ENCODE data around the gene LRCH1. TPM values are rescaled to one million over a fixed set of nuclear protein-coding genes. Genes with fewer than 3 reads are reported as not detected.

The LRCH1 gene
- polyA plus RNA-seq, 1 experiment, result 8.3 TPM

DNA sequence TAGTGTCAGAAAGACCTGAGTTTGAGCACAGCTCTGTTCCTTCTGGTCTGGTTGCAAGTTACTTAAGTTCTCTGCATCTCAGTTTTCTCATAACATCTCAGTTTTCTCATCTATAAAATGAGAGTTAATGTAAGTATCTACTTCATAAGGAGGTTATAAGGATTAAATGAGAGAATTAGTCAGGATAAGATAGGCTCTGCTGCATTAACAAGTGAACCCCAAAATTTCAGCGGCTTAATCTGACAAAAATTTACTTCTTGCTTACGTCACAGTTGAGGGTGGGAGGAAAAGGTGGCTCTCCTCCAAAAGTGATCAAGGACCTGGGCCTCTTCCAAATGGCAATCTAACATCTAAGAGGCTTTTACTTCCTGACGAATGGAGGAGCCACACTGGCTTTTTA lies 31.5 kb upstream of the LRCH1 start:
- CTCF ChIA-PET, result interaction anchor here (1.9 kb wide), 1 partner anchor 8 kb away, joined by 4 read pairs; no protein-coding TSS in a partner anchor
- peaks cover 7% of the 10 kb centered on the region for H3K27me3 ChIP-seq (ENCODE audit: control insufficient read depth, insufficient read depth, low read length)
- DNase-seq (ENCODE audit: low read depth), result no peak
- no peak overlapping the region for H3K4me3 ChIP-seq (ENCODE audit: low read depth, low read length)
- TF ChIP-seq, protein P1, sequence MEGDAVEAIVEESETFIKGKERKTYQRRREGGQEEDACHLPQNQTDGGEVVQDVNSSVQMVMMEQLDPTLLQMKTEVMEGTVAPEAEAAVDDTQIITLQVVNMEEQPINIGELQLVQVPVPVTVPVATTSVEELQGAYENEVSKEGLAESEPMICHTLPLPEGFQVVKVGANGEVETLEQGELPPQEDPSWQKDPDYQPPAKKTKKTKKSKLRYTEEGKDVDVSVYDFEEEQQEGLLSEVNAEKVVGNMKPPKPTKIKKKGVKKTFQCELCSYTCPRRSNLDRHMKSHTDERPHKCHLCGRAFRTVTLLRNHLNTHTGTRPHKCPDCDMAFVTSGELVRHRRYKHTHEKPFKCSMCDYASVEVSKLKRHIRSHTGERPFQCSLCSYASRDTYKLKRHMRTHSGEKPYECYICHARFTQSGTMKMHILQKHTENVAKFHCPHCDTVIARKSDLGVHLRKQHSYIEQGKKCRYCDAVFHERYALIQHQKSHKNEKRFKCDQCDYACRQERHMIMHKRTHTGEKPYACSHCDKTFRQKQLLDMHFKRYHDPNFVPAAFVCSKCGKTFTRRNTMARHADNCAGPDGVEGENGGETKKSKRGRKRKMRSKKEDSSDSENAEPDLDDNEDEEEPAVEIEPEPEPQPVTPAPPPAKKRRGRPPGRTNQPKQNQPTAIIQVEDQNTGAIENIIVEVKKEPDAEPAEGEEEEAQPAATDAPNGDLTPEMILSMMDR (IDR thresholded peaks at IDR 0.05; ENCODE audit: insufficient read depth, low read depth, low read length), result no peak
- H3K36me3 ChIP-seq (ENCODE audit: control insufficient read depth, insufficient read depth, low read length), result no peaks in the 10 kb centered on the region
- POLR2A ChIA-PET, result interaction anchor here (0.5 kb wide), 1 partner anchor 62 kb away, joined by 3 read pairs; no protein-coding TSS in a partner anchor

GRCh38 chr13:46521921-46522747 lies 30.8 kb upstream of the LRCH1 start:
- POLR2A ChIA-PET, result no interaction called here
- Histone ChIP-seq H3K27me3 (ENCODE audit: control insufficient read depth, insufficient read depth, low read length) (peaks cover 7% of the 10 kb centered on the region), H3K4me3 (ENCODE audit: low read depth, low read length) (no peak overlapping the region), H3K36me3 (ENCODE audit: control insufficient read depth, insufficient read depth, low read length) (no peaks in the 10 kb centered on the region)
- DNase-seq (ENCODE audit: low read depth), result no peak
- TF ChIP-seq, protein P1 (IDR thresholded peaks at IDR 0.05; ENCODE audit: insufficient read depth, low read depth, low read length), result no peak
- CTCF ChIA-PET, result interaction anchor here (1.0 to 1.9 kb wide), 2 partner anchors 9 to 12 kb away, joined by 3 to 4 read pairs; no protein-coding TSS in a partner anchor

GRCh38 chr13:46522748-46523030 lies 30.3 kb upstream of the LRCH1 start:
- ChIA-PET CTCF (interaction anchor here (1.0 to 1.9 kb wide), 3 partner anchors 10 to 198 kb away, joined by 3 to 4 read pairs (median 3); no protein-coding TSS in a partner anchor), POLR2A (no interaction called here)
- no peak for DNase-seq (ENCODE audit: low read depth)
- TF ChIP-seq, protein P1 (IDR thresholded peaks at IDR 0.05; ENCODE audit: insufficient read depth, low read depth, low read length), result no peak
- no peaks in the 10 kb centered on the region for H3K36me3 ChIP-seq (ENCODE audit: control insufficient read depth, insufficient read depth, low read length)
- peaks cover 9% of the 10 kb centered on the region for H3K27me3 ChIP-seq (ENCODE audit: control insufficient read depth, insufficient read depth, low read length)
- H3K4me3 ChIP-seq (ENCODE audit: low read depth, low read length), result no peak overlapping the region

- Histone ChIP-seq H3K36me3 (ENCODE audit: control insufficient read depth, insufficient read depth, low read length) (no peaks in the 10 kb centered on the region), H3K27me3 (ENCODE audit: control insufficient read depth, insufficient read depth, low read length) (peaks cover 9% of the 10 kb centered on the region), H3K4me3 (ENCODE audit: low read depth, low read length) (no peak overlapping the region)
- POLR2A ChIA-PET, result interaction anchor here (0.6 kb wide), 1 partner anchor 194 kb away, joined by 8 read pairs; no protein-coding TSS in a partner anchor
- CTCF ChIA-PET, result no interaction called here
- TF ChIP-seq, protein P1 (IDR thresholded peaks at IDR 0.05; ENCODE audit: insufficient read depth, low read depth, low read length), result no peak
- no peak for DNase-seq (ENCODE audit: low read depth)
Observed at GRCh38 chr13:46523972-46524752, 28.8 kb upstream of the LRCH1 start.

DNA sequence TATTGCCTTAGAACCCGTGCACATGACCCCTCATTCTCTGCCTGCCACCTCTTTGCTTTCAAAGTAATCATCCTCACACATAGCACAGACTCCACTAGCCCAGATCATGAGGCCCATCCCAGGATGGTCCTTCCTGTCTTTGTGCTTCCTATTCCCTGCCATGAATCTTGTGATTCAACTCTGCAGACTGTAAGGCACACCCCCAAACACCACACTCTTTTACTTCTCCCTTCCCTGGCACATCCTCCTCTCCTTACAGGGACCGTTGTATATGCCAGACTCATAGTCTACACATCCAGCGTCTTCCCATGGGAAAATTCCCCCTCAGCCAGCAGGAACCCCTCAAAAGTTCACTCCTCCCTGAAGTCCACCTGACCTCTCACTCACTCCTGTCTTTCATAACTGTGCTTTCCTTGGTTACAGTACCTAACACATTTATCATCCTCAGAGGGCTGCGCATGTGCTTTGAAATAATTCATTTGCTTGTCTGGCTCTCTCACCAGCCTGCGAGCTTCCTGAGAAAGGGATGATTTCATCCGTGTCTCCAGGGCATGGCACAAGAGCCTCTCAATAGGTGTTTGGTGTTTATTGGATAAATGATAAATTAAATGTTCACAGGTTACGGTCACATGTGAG lies 26.8 kb upstream of the LRCH1 start:
- Histone ChIP-seq H3K36me3 (ENCODE audit: control insufficient read depth, insufficient read depth, low read length) (no peaks in the 10 kb centered on the region), H3K27me3 (ENCODE audit: control insufficient read depth, insufficient read depth, low read length) (peaks cover 9% of the 10 kb centered on the region), H3K4me3 (ENCODE audit: low read depth, low read length) (no peak overlapping the region)
- TF ChIP-seq, protein P1 (IDR thresholded peaks at IDR 0.05; ENCODE audit: insufficient read depth, low read depth, low read length), result no peak
- CTCF ChIA-PET, result no interaction called here
- DNase-seq (ENCODE audit: low read depth), result no peak
- POLR2A ChIA-PET, result no interaction called here

Data from BJ (cell line).